Measurements from ENCODE around the gene PLAAT2.
"Not testable (repeated sequence)": the region's sequence is repeated elsewhere in the genome, so short reads cannot be mapped to it uniquely, and the experiment has no call there.

The PLAAT2 gene

DNA sequence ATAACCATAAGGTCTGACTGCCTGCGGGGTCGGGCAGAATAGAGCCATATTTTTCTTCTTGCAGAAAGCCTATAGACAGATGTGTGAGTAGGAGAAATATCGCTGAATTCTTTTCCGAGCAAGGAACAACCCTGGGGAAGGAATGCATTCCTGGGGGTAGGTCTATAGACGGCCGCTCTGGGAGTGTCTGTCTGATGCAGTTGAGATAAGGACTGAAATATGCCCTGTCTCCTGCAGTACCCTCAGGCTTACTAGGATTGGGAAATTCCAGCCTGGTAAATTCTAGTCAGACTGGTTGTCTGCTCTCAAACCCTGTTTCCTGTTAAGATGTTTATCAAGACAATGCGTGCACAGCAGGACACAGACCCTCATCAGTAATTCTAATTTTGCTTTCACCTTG is 18.0 kb upstream of the PLAAT2 start:
- DNase-seq (ENCODE audit: low read depth in 1 of 2, low spot score in 1 of 2): not testable (repeated sequence)

DNA sequence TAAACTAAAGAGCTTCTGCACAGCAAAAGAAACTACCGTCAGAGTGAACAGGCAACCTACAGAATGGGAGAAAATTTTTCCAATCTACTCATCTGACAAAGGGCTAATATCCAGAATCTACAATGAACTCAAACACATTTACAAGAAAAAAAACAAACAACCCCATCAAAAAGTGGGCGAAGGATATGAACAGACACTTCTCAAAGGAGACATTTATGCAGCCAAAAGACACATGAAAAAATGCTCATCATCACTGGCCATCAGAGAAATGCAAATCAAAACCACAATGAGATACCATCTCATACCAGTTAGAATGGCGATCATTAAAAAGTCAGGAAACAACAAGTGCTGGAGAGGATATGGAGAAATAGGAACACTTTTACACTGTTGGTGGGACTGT is 15.7 kb upstream of the PLAAT2 start:
- not testable (repeated sequence) for DNase-seq (ENCODE audit: low read depth in 1 of 2, low spot score in 1 of 2)

DNA sequence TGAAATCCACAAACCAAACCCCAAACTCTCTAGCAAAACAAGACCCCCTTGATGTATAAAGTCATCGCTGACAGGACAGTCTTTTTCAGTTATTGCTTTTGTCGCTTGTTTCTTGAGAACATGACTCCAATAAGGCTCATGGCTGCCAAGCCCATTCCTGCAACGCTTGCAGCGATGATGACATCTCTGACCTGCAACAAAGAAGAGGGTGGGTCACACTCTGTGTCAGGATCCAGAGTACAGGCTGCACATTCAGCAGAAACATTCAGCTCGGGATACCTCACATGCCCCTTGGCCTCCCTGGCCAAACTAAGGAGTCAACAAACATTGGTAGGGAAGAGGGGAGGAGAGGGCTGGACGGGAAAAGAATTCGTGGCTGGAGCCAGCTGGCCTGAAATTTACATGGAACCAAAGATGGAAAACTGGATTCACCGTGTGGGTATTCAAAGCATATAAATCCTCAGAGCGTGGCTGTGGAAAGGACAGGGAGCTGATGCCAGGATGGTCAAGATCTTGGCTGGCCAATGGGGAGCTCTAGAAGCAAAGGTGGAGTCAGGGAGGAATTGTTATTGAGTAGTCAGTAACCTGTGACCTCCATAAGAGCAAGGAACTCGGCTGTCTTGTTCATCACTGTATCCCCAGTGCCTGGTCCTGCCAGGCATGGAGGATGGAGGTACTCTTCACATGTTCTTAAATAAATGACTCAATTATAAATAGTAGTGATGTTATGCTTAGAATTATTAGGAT is 11.8 kb upstream of the PLAAT2 start:
- no peak for DNase-seq (ENCODE audit: low read depth in 1 of 2, low spot score in 1 of 2)

DNA sequence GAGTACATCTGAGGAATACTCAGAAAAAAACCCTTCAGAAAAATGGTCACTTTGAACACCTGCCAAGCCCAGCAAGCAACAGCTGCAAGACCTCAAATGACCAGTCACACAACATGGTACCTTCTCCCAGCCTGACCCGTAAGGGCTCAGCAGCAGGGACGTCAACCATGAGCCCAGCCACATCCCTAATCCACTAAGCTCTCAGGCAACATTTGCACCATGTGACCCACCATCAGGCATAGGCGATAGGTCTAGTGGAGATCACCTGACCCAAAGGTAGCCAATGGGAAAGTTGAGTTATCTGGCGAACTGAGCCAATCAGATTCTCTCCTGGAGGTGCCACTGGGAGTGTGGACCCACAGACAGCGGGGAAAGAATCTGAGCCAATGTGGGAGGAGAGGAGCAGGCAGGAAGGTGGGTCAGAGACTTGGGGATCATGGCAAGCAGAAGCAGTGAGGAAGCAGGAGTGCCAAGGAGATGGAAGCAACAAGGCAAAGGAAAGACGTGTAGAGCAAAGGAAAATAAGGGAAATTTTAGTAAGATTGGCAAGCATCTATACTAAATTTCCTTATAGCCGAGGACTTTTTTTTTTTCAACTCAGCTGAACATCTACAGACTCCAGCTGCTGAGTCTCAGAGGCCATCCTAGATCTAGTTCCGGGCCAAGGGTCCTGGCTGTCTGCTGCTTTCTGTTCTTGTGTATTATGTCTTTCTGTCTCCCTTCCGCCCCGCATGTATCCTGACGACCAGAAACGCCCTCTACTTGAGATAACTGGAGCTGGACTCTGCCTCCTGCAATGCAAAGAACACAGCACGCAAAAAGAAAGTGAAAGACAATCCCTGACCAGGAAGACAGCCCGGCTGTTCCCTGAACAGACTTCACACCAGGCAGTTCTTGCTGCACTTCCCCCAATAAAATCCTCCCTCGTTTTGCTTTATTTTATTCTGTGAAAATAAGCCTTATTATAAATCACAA is 11.0 kb upstream of the PLAAT2 start:
- DNase-seq (ENCODE audit: low read depth in 1 of 2, low spot score in 1 of 2): no peak

DNA sequence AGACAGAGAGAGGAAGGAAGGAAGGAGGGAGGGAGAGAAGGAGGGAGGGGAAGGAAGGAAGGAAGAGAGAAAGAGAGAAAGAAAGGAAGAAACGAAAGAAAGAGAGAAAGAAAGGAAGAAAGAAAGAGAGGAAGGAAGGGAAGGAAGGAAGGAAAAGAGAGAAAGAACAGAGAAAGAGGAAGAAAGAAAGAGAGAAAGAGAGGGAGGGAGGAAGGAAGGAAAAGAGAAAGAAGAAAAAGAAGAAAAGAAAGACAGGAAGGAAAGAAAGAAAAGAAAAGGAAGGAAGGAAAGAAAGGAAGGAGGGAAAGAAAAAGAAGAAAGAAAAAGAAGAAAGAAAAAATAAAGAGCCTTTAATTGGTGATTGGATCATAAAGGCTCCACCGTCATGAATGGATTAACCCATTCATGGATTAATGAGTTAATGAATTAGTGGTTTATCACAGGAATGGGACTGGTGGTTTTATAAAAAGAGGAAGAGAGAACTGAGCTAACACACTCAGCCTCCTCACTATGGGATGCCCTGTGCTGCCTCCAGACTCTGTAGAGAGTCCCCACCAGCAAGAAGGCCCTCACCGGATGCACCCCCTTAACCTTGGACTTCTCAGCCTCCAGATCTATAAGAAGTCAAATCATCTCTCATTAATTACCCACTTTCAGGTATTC is 9.0 kb upstream of the PLAAT2 start:
- DNase-seq (ENCODE audit: low read depth in 1 of 2, low spot score in 1 of 2): no peak

DNA sequence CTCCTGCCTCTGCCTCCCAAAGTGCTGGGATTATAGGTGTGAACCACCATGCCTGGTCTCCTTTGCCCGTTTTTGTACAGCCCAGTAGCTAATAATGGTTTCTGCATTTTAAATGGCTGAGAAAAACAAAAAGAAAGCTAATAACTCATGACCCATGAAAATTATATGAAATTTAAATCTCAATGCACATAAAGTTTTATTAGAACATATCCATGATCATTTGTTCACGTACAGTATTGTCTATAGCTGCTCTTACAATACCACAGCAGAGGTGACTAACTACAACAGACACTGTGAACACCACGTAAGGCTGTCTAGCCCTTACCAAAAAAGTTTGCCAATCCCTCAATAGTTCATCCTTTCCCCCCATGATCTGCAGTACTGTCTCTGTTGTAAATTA is 6.4 kb upstream of the PLAAT2 start:
- no peak for DNase-seq (ENCODE audit: low read depth in 1 of 2, low spot score in 1 of 2)

DNA sequence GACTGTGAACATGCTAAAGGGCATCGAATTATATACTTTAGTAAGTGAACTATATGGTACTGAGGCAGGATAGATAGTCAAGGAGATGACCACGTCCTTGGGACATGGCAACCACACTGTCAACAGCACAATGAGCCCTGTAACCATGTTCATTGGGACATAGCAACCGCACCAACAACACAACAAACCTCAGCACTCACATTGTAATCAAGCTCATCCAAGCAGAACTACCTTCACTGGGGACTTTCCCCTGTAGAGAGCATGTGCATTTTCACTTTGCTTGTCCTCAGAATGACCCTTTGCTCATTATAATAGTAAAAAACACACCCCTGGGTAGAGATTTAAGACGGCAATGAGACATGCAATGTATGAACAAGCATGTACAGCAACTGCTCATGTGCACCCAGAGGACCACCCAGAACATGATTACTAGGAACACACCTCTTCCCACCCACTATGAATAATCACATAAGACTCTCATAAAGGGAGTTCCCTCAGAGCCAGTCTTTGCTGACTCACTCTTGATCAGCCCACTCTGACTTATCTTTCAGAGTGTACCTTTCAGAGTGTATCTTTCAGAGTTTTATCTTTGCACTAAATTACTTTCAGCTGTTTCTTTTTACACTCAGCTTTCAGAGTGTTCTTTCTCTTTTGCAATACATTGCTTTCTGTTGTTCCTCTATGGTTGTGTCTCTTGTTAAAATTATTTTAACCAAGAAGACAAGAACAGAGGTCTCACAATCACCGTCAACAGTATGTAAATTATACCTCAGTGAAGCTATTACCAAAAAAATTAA is 4.1 kb upstream of the PLAAT2 start:
- DNase-seq (ENCODE audit: low read depth in 1 of 2, low spot score in 1 of 2): peak; percentile 18 to 67

DNA sequence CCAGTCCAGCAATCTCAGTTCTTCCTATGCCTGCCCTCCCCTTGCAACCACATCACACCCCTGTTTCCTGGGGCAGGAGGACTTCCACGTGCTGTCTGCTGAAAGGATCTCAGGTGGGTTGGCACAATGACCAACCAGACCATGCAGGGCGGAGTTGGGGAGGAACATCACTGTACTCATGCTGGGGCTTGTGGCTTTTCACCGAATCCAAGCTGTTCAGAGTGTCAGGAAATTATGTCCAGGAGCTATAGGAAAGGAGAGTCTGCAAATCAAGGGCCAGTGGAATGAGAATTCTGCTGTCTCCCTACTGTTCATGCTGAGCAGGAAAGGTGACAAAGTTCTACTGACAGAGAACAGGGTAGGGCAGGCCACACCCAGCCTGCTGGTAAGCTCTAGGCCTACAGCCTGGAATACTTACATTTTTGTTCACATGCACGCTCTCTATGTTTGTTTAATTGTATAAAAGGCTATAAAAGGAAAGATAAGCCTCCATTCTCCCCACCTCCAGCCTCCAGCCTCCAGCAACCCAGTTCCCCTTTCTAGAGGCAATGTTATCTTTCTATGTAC is 1.7 kb upstream of the PLAAT2 start:
- no peak for DNase-seq (ENCODE audit: low read depth in 1 of 2, low spot score in 1 of 2)

DNA sequence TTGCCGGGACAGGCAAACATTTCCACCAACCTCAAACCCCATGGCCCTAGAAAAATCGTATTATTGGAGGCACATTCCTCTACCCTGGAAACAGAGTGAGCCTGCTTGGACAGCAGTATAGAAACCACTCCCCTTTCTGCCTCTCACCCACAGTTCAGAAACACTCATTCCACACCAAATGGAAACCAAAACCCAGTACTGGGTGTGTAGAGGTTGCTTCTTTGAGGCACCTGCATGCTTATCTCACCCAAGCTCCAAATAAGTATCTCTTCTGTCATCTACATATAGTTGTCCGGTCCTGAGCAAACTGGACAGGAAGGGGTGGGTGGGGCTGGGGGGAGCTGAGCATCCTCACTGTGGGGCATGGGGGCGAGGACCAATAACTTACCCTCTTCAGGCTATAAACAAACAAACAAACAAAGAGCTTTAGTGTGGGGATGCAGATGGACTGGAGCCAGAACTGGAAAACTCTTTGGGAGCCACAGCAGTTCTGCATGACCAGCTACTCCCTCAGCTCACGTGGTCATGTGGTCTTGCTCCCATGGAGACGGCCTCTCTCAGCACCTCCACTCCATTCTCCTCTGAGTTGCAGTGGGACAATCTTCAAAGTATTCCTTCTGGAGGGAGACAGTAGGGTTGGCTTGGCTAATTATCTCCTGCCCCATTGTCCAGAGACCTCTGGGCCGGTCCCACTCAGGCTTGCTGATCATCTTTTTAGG is 1.0 kb upstream of the PLAAT2 start:
- peak in 1 of 2 donors; percentile 39 for DNase-seq (ENCODE audit: low read depth in 1 of 2, low spot score in 1 of 2)

DNA sequence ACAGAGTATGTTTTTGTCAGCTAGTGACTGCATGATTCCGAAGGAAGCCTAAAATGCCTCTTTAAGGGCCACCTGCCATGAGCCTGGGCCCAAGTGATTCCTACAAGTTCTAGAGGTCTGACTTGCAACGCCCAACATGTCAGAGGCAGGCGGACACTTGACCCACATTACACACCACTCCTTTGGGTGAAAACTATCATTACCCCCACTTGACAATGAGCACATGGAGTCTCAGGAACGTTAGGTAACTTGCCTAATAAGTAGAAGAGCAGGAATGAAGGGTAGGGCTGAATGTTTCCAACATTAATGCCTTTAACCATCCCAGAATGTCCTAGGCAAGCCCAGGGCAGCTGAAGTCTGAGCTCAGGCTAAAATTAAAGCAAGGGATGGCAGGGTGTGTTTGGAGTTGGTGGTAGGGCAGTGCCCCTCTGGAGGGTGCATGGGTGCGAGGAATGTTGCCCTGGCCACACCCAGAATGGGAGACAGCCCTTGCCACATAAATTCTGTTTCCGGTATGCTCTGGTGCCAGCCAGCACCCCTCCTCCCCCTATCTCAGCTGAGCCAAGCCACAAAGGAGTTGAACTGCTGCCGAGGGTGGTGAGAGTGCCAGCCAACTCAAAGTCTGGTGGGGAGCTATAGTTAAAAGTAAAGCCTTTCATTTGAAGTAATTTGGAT is 2.5 kb downstream of the PLAAT2 start:
- DNase-seq (ENCODE audit: low read depth in 1 of 2, low spot score in 1 of 2): no peak

DNA sequence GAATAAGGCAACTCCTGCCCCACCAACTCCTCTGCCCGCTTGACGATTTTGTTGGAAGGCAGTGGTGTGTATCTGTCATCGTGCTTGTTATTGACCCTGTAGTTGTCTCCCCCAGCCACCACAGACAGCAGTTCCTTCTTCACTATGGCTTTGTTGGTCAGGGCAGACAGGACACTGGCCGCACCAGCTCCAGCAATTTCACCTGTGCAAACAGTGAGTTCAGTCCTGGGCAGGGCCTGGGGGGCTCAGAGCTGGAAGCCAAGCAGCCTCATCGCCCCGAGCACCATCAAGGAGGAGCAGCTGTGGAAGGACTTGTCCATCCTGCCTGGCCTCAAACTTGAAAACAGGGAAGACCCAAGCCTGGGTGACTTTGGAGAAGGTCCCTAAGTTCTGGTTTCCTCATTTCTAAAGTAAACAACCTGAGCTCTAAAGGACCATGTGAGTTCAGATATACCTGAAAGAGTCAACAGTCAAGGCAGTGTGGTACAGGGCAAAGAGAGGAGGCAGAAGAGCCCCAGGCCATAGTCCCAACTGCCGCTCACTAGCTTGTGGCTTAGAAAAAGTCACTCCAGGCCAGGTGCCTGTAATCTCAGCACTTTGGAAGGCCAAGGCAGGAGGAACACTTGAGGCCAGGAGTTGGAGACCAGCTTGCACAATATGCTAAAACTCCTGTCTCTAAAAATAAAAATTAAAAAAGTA is 4.6 kb downstream of the PLAAT2 start:
- DNase-seq (ENCODE audit: low read depth in 1 of 2, low spot score in 1 of 2): no peak

DNA sequence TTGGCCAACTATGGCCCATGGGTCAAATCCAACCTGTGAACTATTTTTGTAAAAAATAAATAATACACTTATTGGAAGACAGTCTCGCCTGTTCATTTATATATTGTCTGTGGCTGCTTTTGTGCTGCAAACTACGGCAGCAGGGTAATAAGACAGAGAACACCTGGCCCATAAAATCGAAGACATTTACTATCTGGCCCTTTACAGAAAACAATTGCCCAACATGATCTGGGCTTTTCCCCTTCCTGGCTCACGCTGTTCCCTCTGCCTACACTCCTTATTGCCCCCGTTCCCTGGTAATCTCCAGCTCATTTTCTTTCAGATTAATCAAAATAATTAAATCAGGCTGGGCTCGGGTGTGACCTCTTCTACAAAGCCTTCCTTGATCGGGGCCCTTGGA is 5.6 kb downstream of the PLAAT2 start:
- no peak for DNase-seq (ENCODE audit: low read depth in 1 of 2, low spot score in 1 of 2)

DNA sequence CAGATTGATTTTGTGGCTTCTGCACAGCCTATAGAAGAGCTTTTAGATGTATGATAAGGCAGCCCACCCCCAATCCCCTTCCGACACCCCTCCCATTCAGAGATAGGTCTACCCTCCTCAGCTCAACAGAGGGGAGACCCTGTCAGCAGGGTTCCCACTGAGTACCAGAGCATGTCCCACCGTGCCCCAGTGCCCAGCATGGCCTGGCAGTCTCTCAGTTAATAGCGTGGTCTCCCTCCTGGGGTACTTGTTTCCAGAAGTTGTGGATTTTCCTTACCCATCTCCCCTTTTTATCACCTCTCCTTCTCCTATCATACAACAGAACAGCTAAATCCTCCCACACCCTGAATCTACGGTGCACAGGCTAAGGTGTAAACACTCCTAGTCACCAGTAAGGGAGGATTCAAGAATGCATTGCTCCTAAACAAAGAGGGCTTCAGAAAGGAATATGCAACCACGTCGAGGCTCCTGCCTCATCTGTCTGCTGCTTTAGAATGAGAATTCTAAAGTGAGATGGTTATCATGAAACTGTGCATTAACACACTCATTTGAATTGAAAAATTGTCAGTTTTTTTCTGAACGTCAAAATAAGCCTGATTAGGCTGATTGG is 6.7 kb downstream of the PLAAT2 start:
- DNase-seq (ENCODE audit: low read depth in 1 of 2, low spot score in 1 of 2): no peak

DNA sequence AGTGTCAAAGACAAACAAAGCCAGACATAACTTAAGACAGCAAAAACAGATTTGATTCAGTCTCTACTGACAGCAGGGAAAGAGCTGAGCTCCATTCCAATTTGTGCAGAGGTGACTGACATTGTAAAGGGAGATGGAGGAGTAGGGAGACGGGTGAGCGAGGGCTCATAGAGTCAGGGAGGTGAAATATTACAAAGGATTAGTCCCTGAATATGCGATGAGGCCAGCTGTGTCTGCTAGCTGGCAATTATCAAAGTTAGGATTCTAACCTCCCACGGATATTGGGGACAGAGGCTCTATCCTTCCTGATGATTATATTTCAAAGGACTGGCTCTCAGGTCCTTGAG is 8.3 kb downstream of the PLAAT2 start:
- DNase-seq (ENCODE audit: low read depth in 1 of 2, low spot score in 1 of 2): no peak

DNA sequence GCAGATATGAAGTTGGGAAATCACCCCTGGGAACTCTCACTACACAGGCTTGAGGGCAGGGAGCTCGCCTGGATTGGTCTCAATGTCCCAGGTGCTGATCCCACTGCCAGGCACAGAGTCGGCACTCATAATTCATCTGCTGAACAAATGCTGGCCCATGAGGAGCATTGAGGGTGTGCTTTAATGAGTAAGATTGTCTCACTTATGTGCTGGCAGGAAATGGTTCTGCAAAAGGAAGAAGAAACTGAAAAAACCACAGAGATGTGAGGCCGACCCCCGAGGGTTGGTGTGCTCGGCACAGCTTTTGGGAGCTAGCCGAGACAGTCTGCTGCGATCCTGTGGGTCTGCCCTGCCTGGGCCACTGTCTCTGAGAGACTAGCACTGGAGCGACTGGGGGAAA is 9.4 kb downstream of the PLAAT2 start:
- DNase-seq (ENCODE audit: low read depth in 1 of 2, low spot score in 1 of 2): peak in 1 of 2 donors; percentile 41

DNA sequence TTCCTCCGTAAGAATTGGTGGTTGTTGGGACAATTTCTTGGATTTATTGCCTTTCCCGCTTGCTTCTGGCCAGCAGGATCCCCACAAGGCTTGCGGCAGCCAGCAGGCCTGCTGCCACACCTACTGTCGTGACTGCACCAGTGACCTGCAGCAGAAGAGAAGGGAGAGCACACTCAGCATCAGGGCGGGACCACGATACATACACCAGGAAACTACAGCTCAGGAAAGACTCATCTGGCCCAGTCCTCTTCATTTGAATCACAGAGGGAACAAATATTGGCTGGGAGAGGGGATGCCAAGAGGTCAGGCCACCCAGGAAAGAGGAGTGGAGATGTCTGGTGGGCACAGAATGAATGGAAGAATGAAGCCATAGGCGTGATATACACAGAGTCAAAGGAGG is 10.3 kb downstream of the PLAAT2 start:
- DNase-seq (ENCODE audit: low read depth in 1 of 2, low spot score in 1 of 2): no peak

DNA sequence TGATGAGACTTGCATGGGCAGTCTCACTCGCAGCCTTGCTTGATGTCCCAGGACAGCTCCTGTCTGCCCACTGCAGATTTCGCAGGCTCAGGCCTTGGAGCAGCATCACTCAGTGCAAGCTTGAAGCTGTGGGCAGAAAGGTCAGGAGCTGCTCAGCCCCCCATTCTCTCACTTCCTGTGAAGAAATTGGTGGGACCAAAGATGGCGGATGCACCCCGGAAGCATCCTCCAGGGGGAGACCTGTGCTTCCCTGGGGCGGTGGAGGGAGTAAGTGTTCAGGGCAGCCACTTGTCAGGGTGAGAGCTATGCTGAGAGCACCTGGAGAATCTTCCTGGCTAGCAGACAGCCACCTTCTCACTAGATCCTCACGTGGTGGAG is 11.3 kb downstream of the PLAAT2 start:
- no peak for DNase-seq (ENCODE audit: low read depth in 1 of 2, low spot score in 1 of 2)

DNA sequence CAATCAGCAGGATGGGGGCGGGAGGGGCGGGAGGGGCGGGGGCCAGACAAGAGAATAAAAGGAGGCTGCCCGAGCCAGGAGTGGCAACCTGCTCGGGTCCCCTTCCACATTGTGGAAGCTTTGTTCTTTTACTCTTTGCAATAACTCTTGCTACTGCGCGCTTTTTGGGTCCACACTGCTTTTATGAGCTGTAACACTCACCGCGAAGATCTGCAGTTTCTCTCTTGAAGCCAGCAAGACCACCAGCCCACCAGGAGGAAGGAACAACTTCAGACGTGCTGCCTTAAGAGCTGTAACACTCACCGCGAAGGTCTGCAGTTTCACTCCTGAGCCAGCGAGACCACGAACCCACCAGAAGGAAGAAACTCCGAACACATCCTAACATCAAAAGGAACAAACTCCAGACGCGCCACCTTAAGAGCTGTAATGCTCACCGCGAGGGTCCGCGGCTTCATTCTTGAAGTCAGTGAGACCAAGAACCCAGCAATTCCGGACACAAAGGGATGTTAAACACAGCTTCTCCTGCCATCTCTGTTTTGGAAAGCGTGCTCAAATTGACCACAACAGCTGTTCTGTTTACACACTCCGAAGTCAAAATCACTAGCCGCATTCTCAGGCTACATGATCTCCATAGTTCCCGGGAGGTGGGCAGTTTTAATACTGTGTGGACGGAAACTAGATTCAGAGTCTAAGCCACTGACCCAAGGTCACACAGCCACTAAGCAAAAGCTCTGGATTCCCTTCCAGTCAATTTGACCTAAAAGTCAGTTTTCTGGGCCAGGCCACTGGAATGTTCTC is 11.9 kb downstream of the PLAAT2 start:
- no peak for DNase-seq (ENCODE audit: low read depth in 1 of 2, low spot score in 1 of 2)
